ENCODE measurements around the gene PLAAT4. TPM values are rescaled to one million over a fixed set of nuclear protein-coding genes. Genes with fewer than 3 reads are reported as not detected.

Gene PLAAT4
- total and polyA plus RNA-seq, 10 of the 15 experiments (the other 5 are each of a cell fraction or from before 2014, with no cell fraction given) = 6.0 to 34.3 (median 12.4) TPM

- CTCF ChIA-PET = interaction anchor here (0.6 to 1.4 kb wide), 3 partner anchors 33 to 171 kb away, joined by 3 read pairs; no protein-coding TSS in a partner anchor
- H3K9ac ChIP-seq (ENCODE audit: control insufficient read depth, insufficient read depth, low read length) = 0 out of 2 replicates have a peak overlapping the region, but pooled peaks have one; percentile 10
- peak overlapping the region; percentile 72 for H3K27ac ChIP-seq (ENCODE audit: control insufficient read depth, insufficient read depth)
- intact Hi-C loops (cut with micrococcal nuclease; ENCODE audit: unreplicated experiment) = loop anchor here (1.0 kb wide), 2 partner anchors 32 to 64 kb away; no protein-coding TSS in a partner anchor
- BruUV-seq (replicated peaks) = no TSS peak
- no peaks in the 10 kb centered on the region for H3K27me3 ChIP-seq (replicated peaks in 1 of 2; ENCODE audit: control insufficient read depth in 2 of 2, insufficient read depth in 2 of 2, low read length in 1 of 2)
- ATAC-seq (peak; percentile 87), DNase-seq (ENCODE audit: low read depth, low spot score) (peak; percentile 95), FAIRE-seq (peak; percentile 96)
- H3K79me2 ChIP-seq (ENCODE audit: control insufficient read depth, insufficient read depth, low read length) = no peaks in the 10 kb centered on the region
- H2AFZ ChIP-seq (ENCODE audit: control insufficient read depth, low read depth, low read length) = peak overlapping the region; percentile 63; the same call in 1 of the 2 replicates
- no peaks in the 10 kb centered on the region for H3K9me3 ChIP-seq (replicated peaks; ENCODE audit: control insufficient read depth, insufficient read depth, low read length)
- POLR2A ChIA-PET = interaction anchor here (0.6 to 2.2 kb wide), 4 partner anchors 8 to 926 kb away, joined by 3 to 9 read pairs (median 3); partner anchors contain the start of gene PLAAT4
- SMC1A ChIA-PET (ENCODE audit: uncharacterized antibody, unreplicated experiment) = interaction anchor here (0.6 to 2.8 kb wide), 10 partner anchors 9 to 169 kb away, joined by 3 to 6 read pairs (median 3); partner anchors contain the start of gene PLAAT4
- H4K20me1 ChIP-seq (ENCODE audit: control insufficient read depth, insufficient read depth) = no peaks in the 10 kb centered on the region
- RAD21 ChIA-PET (ENCODE audit: unreplicated experiment) = interaction anchor here (0.6 to 2.3 kb wide), 8 partner anchors 13 to 115 kb away, joined by 3 to 10 read pairs (median 6); partner anchors contain the start of gene PLAAT4
- peak overlapping the region; percentile 19 for H3K4me2 ChIP-seq (ENCODE audit: control insufficient read depth, insufficient read depth)
- in situ Hi-C loops (cut with MboI) = no loop called here
- H3K4me3 ChIP-seq = peak overlapping the region; percentile 28; the same call in 1 of the 2 replicates
- 0% methylated on average over 5 of the region's 5 CpGs for WGBS (ENCODE audit: insufficient coverage, insufficient replicate concordance, low lambda C conversion rate, missing lambda C conversion rate)
- peaks cover 56% of the 10 kb centered on the region for H3K4me1 ChIP-seq (ENCODE audit: control insufficient read depth, insufficient read depth, low read length)
- H3K36me3 ChIP-seq (ENCODE audit: control insufficient read depth in 2 of 2, insufficient read depth in 2 of 2, low read length in 1 of 2) = no peaks in the 10 kb centered on the region
- TF ChIP-seq SMAD5 (IDR thresholded peaks at IDR 0.05; ENCODE audit: low read depth) (no peak), EP300 (IDR thresholded peaks at IDR 0.05; ENCODE audit: borderline replicate concordance in 1 of 2, control insufficient read depth in 1 of 2, low read depth in 2 of 2, low read length in 2 of 2) (peak; percentile 92 to 99), RFX5 (IDR thresholded peaks at IDR 0.05; ENCODE audit: low read depth, low read length) (no peak), GATAD2B (conservative IDR thresholded peaks at IDR 0.05; ENCODE audit: low read depth) (0 out of 2 replicates have a peak, but pooled peaks have one; percentile 41), PAX8 (IDR thresholded peaks at IDR 0.05) (peak; percentile 88), BACH1 (IDR thresholded peaks at IDR 0.05; ENCODE audit: borderline replicate concordance) (peak; percentile 99), CHD1 (IDR thresholded peaks at IDR 0.05; ENCODE audit: low read depth, low read length) (no peak), MEF2B (IDR thresholded peaks at IDR 0.05; ENCODE audit: partially characterized antibody, poor library complexity, severe bottlenecking) (peak; percentile 84), MXI1 (IDR thresholded peaks at IDR 0.05; ENCODE audit: low read depth, low read length) (peak; percentile 94), BCL11A (IDR thresholded peaks at IDR 0.05; ENCODE audit: low read depth, low read length) (peak; percentile 76), JUNB (IDR thresholded peaks at IDR 0.05) (peak; percentile 71), TAF1 (IDR thresholded peaks at IDR 0.05; ENCODE audit: borderline replicate concordance, low read depth, low read length) (0 out of 2 replicates have a peak, but pooled peaks have one; percentile 37), ETV6 (conservative IDR thresholded peaks at IDR 0.05 in 1 of 2, IDR thresholded peaks at IDR 0.05 in 1 of 2; ENCODE audit: borderline replicate concordance in 1 of 2, low read depth in 1 of 2) (no peak), GABPA (IDR thresholded peaks at IDR 0.05; ENCODE audit: low read depth) (no peak), BMI1 (IDR thresholded peaks at IDR 0.05; ENCODE audit: borderline replicate concordance) (peak; percentile 91), WRNIP1 (IDR thresholded peaks at IDR 0.05; ENCODE audit: borderline replicate concordance, low read depth, low read length) (no peak), MTA2 (IDR thresholded peaks at IDR 0.05; ENCODE audit: low read depth) (peak; percentile 94), CHD2 (IDR thresholded peaks at IDR 0.05; ENCODE audit: borderline replicate concordance, low read depth, low read length) (peak; percentile 57; the same call in 1 of the 2 replicates)
- TF ChIP-seq, protein P1, sequence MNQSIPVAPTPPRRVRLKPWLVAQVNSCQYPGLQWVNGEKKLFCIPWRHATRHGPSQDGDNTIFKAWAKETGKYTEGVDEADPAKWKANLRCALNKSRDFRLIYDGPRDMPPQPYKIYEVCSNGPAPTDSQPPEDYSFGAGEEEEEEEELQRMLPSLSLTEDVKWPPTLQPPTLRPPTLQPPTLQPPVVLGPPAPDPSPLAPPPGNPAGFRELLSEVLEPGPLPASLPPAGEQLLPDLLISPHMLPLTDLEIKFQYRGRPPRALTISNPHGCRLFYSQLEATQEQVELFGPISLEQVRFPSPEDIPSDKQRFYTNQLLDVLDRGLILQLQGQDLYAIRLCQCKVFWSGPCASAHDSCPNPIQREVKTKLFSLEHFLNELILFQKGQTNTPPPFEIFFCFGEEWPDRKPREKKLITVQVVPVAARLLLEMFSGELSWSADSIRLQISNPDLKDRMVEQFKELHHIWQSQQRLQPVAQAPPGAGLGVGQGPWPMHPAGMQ (IDR thresholded peaks at IDR 0.05; ENCODE audit: borderline replicate concordance) = no peak
- TF ChIP-seq, protein P2, sequence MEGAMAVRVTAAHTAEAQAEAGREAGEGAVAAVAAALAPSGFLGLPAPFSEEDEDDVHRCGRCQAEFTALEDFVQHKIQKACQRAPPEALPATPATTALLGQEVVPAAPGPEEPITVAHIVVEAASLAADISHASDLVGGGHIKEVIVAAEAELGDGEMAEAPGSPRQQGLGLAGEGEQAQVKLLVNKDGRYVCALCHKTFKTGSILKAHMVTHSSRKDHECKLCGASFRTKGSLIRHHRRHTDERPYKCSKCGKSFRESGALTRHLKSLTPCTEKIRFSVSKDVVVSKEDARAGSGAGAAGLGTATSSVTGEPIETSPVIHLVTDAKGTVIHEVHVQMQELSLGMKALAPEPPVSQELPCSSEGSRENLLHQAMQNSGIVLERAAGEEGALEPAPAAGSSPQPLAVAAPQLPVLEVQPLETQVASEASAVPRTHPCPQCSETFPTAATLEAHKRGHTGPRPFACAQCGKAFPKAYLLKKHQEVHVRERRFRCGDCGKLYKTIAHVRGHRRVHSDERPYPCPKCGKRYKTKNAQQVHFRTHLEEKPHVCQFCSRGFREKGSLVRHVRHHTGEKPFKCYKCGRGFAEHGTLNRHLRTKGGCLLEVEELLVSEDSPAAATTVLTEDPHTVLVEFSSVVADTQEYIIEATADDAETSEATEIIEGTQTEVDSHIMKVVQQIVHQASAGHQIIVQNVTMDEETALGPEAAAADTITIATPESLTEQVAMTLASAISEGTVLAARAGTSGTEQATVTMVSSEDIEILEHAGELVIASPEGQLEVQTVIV (IDR thresholded peaks at IDR 0.05; ENCODE audit: borderline replicate concordance, partially characterized antibody) = no peak
These were observed 30.6 kb downstream of the PLAAT4 start for GRCh38 chr11:63567044-63567840.
